OCI-LY7 (cell line): ENCODE results near the gene DUSP28. TPM values are rescaled to one million over a fixed set of nuclear protein-coding genes. Genes with fewer than 3 reads are reported as not detected.
"Not testable (repeated sequence)": the region's sequence is repeated elsewhere in the genome, so short reads cannot be mapped to it uniquely, and the experiment has no call there.

Source experiments
- BruUV-seq: library from RNA; stranded (reverse); fragments of 400-500 nt; replicated peaks from 2 replicates; lab custom pipeline; 2021; lab: Mats Ljungman, UMichigan
- CTCF ChIA-PET: fragments of 300-600 bp; sonication (Branson Sonifier 250); formaldehyde crosslinking; loops from one replicate; lab custom pipeline; 2022; ENCODE audit warnings: antibody characterized with exemption; ENCODE audit not compliant: unreplicated experiment; lab: Charles Lee
- POLR2A ChIA-PET: fragments of 300-600 bp; sonication (Branson Sonifier 250); formaldehyde crosslinking; loops from one replicate; lab custom pipeline; 2022; ENCODE audit warnings: antibody characterized with exemption; lab: Charles Lee
- DNase-seq: peaks from one replicate; pipeline ENCODE4 v3.0.0-alpha.2; 2015; ENCODE audit warnings: low spot score
- H2AFZ ChIP-seq: fragments of 200-600 bp; sonication (generic), shearing (Covaris generic); 2 replicates; pipeline ENCODE4 v1.6.1; 2014; ENCODE audit warnings: mild to moderate bottlenecking, antibody characterized with exemption, low read length, moderate library complexity
- H3K27ac ChIP-seq: fragments of 200-600 bp; sonication (generic); 2 replicates; pipeline ENCODE4 v1.5.1; 2014; ENCODE audit warnings: mixed run types, low read depth, mild to moderate bottlenecking, moderate library complexity, low read length, inconsistent platforms; ENCODE audit not compliant: poor library complexity, severe bottlenecking
- H3K36me3 ChIP-seq: fragments of 200-600 bp; sonication (generic); 2 replicates; pipeline ENCODE4 v1.6.1; 2014; ENCODE audit warnings: mild to moderate bottlenecking, antibody characterized with exemption, low read length, moderate library complexity, mixed read lengths; ENCODE audit not compliant: insufficient read depth
- H3K4me1 ChIP-seq: fragments of 200-600 bp; sonication (generic); 2 replicates; pipeline ENCODE4 v1.5.1; 2014; ENCODE audit warnings: mild to moderate bottlenecking, low read length; ENCODE audit not compliant: insufficient read depth, poor library complexity, severe bottlenecking
- H3K4me2 ChIP-seq: fragments of 200-600 bp; sonication (generic); 2 replicates; pipeline ENCODE4 v1.6.1; 2014; ENCODE audit warnings: mild to moderate bottlenecking, low read length
- H3K4me3 ChIP-seq: fragments of 200-600 bp; sonication (generic); 2 replicates; pipeline ENCODE4 v1.5.1; 2014; ENCODE audit warnings: mild to moderate bottlenecking, low read depth, low read length; ENCODE audit not compliant: poor library complexity, severe bottlenecking
- H3K79me2 ChIP-seq: fragments of 200-600 bp; sonication (generic); 2 replicates; pipeline ENCODE4 v1.6.1; 2016; ENCODE audit warnings: low read depth, mild to moderate bottlenecking, low read length, moderate library complexity, mixed read lengths; ENCODE audit not compliant: insufficient read depth
- H3K9me2 ChIP-seq: fragments of 200-600 bp; sonication (generic); 2 replicates; pipeline ENCODE4 v1.6.1; 2016; ENCODE audit warnings: mild to moderate bottlenecking, low read length, mixed read lengths; ENCODE audit not compliant: insufficient read depth
- H3K9me3 ChIP-seq: fragments of 200-600 bp; sonication (generic); 2 replicates; pipeline ENCODE4 v1.6.1; 2014; ENCODE audit warnings: mild to moderate bottlenecking, mixed run types, low read length, mixed read lengths
- H4K20me1 ChIP-seq: fragments of 200-600 bp; sonication (generic); 2 replicates; pipeline ENCODE4 v1.6.1; 2014; ENCODE audit warnings: mild to moderate bottlenecking, antibody characterized with exemption, low read length, moderate library complexity, mixed read lengths; ENCODE audit not compliant: insufficient read depth
- EZH2phosphoT487 ChIP-seq: fragments of 200-600 bp; sonication (generic); IDR thresholded peaks from 2 replicates; pipeline ENCODE4 v1.6.1; 2018; ENCODE audit warnings: low read depth, borderline replicate concordance, mild to moderate bottlenecking, mixed run types, antibody characterized with exemption, low read length, moderate library complexity, mixed read lengths
- intact Hi-C: fragments of 100-400 bp; cut with micrococcal nuclease; formaldehyde crosslinking; loops from one replicate; pipeline ENCODE4 v1.10.0; 2022; ENCODE audit not compliant: unreplicated experiment
- total RNA-seq, 2 experiments: library from RNA; depleted of rRNA in 1 of 2; stranded (reverse); fragments of >200 nt in 1 of 2; shearing (Covaris generic) in 1 of 2; gene quantifications; 2 replicates each; pipeline ENCODE4 v1.2.3, GENCODE V29; 2014 to 2022
- TF ChIP-seq, protein P1 (sequence below): fragments of 200-600 bp; sonication (generic); conservative IDR thresholded peaks from 2 replicates; pipeline ENCODE4 v1.5.1; 2014; ENCODE audit warnings: mild to moderate bottlenecking, antibody characterized with exemption, low read length, moderate library complexity, mixed read lengths

Gene DUSP28
- total RNA-seq, 2 experiments from 2014 or later, result 15.8 to 17.6 TPM

- peak overlapping the region; percentile 73 for H3K4me2 ChIP-seq
- H3K27ac ChIP-seq, result peak overlapping the region; percentile 86
- DNase-seq, result peak; percentile 43
- H3K36me3 ChIP-seq, result peaks cover 38% of the 10 kb centered on the region
- intact Hi-C loops, result loop anchor here (1.0 to 5.0 kb wide), 2 partner anchors 48 to 1141 kb away; partner anchors contain the start of gene ING5
- H3K4me3 ChIP-seq, result peak overlapping the region; percentile 91
- no peaks in the 10 kb centered on the region for H4K20me1 ChIP-seq
- peaks cover 65% of the 10 kb centered on the region for H3K4me1 ChIP-seq
- H2AFZ ChIP-seq, result no peak overlapping the region
- ChIA-PET CTCF (no interaction called here), POLR2A (interaction anchor here (0.6 to 4.6 kb wide), 5 partner anchors 9 to 218 kb away, joined by 3 to 37 read pairs (median 3); partner anchors contain the start of gene CAPN10)
- H3K79me2 ChIP-seq, result peaks cover 41% of the 10 kb centered on the region; the same call in 1 of the 2 replicates
- H3K9me3 ChIP-seq, result no peaks in the 10 kb centered on the region
- BruUV-seq, result TSS peak; percentile 88
- H3K9me2 ChIP-seq, result no peaks in the 10 kb centered on the region
- TF ChIP-seq, protein P1, sequence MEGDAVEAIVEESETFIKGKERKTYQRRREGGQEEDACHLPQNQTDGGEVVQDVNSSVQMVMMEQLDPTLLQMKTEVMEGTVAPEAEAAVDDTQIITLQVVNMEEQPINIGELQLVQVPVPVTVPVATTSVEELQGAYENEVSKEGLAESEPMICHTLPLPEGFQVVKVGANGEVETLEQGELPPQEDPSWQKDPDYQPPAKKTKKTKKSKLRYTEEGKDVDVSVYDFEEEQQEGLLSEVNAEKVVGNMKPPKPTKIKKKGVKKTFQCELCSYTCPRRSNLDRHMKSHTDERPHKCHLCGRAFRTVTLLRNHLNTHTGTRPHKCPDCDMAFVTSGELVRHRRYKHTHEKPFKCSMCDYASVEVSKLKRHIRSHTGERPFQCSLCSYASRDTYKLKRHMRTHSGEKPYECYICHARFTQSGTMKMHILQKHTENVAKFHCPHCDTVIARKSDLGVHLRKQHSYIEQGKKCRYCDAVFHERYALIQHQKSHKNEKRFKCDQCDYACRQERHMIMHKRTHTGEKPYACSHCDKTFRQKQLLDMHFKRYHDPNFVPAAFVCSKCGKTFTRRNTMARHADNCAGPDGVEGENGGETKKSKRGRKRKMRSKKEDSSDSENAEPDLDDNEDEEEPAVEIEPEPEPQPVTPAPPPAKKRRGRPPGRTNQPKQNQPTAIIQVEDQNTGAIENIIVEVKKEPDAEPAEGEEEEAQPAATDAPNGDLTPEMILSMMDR, result 0 out of 2 replicates have a peak, but pooled peaks have one; percentile 23
- no peak for TF ChIP-seq EZH2phosphoT487
Observed at GRCh38 chr2:240561325-240561971, 1.3 kb downstream of the DUSP28 start.

- intact Hi-C loops, result loop anchor here (5.0 kb wide), 1 partner anchor 1139 kb away; the partner anchor contains the start of gene ING5
- H3K9me3 ChIP-seq, H3K4me3 ChIP-seq, CTCF ChIA-PET, H2AFZ ChIP-seq, H3K27ac ChIP-seq, BruUV-seq, DNase-seq, H3K4me2 ChIP-seq, H3K9me2 ChIP-seq, H4K20me1 ChIP-seq: not testable (repeated sequence)
- Histone ChIP-seq H3K4me1 (peaks cover 68% of the 10 kb centered on the region), H3K79me2 (peaks cover 27% of the 10 kb centered on the region; the same call in 1 of the 2 replicates), H3K36me3 (peaks cover 33% of the 10 kb centered on the region)
- POLR2A ChIA-PET, result interaction anchor here (0.7 to 4.6 kb wide), 2 partner anchors 23 to 208 kb away, joined by 4 to 37 read pairs; partner anchors contain the start of gene CAPN10
Observed at GRCh38 chr2:240563231-240563630, 3.1 kb downstream of the DUSP28 start.

GRCh38 chr2:240563951-240564560 lies 3.9 kb downstream of the DUSP28 start:
- peaks cover 18% of the 10 kb centered on the region; the same call in 1 of the 2 replicates for H3K79me2 ChIP-seq
- BruUV-seq, result no TSS peak
- no peak for DNase-seq

More at GRCh38 chr2:240563951-240564560, 3.9 kb downstream of the DUSP28 start:
- Histone ChIP-seq H3K9me2 (no peaks in the 10 kb centered on the region), H3K36me3 (peaks cover 24% of the 10 kb centered on the region), H3K9me3 (no peaks in the 10 kb centered on the region), H4K20me1 (no peaks in the 10 kb centered on the region), H3K4me1 (peaks cover 60% of the 10 kb centered on the region), H3K4me3 (no peak overlapping the region), H3K4me2 (no peak overlapping the region), H2AFZ (no peak overlapping the region), H3K27ac (peak overlapping the region; percentile 84)
- TF ChIP-seq, protein P1, result no peak
- TF ChIP-seq EZH2phosphoT487, result no peak
- intact Hi-C loops, result loop anchor here (5.0 kb wide), 1 partner anchor 1138 kb away; the partner anchor contains the start of gene ING5
- ChIA-PET POLR2A (interaction anchor here (4.6 kb wide), 1 partner anchor 22 kb away, joined by 37 read pairs; the partner anchor contains the start of gene CAPN10), CTCF (interaction anchor here (2.3 kb wide), 1 partner anchor 50 kb away, joined by 16 read pairs; no protein-coding TSS in a partner anchor)
